Sigmoid colon (tissue), 4 donors: ENCODE results near the gene WNT2B.

Source experiments
- EP300 ChIP-seq, 4 donors: sonication (generic); formaldehyde crosslinking; IDR thresholded peaks; one replicate each; pipeline ENCODE4 v1.6.1; 2017; ENCODE audit warnings: antibody characterized with exemption in 4 of 4
- POLR2A ChIP-seq, 2 donors: fragments of 450-650 bp; IDR thresholded peaks; one replicate each; pipeline ENCODE4 v1.6.1; 2016; ENCODE audit warnings: antibody characterized with exemption in 2 of 2, mild to moderate bottlenecking in 2 of 2, moderate library complexity in 2 of 2
- POLR2AphosphoS5 ChIP-seq, 4 donors: sonication (generic); formaldehyde crosslinking; IDR thresholded peaks; one replicate each; pipeline ENCODE4 v1.6.1; 2017; ENCODE audit warnings: antibody characterized with exemption in 4 of 4
- TF ChIP-seq, protein P1 (sequence below), 4 experiments: fragments of 450-650 bp in 3 of 4; fragments of 200-600 bp in 1 of 4; IDR thresholded peaks; one replicate each; pipeline ENCODE4 v1.5.1; 2016 to 2019; ENCODE audit warnings: antibody characterized with exemption in 4 of 4, mild to moderate bottlenecking in 3 of 4, moderate library complexity in 2 of 4

GRCh38 chr1:112496290-112496689 is 12.5 kb upstream of the WNT2B start:
- TF ChIP-seq, protein P1, sequence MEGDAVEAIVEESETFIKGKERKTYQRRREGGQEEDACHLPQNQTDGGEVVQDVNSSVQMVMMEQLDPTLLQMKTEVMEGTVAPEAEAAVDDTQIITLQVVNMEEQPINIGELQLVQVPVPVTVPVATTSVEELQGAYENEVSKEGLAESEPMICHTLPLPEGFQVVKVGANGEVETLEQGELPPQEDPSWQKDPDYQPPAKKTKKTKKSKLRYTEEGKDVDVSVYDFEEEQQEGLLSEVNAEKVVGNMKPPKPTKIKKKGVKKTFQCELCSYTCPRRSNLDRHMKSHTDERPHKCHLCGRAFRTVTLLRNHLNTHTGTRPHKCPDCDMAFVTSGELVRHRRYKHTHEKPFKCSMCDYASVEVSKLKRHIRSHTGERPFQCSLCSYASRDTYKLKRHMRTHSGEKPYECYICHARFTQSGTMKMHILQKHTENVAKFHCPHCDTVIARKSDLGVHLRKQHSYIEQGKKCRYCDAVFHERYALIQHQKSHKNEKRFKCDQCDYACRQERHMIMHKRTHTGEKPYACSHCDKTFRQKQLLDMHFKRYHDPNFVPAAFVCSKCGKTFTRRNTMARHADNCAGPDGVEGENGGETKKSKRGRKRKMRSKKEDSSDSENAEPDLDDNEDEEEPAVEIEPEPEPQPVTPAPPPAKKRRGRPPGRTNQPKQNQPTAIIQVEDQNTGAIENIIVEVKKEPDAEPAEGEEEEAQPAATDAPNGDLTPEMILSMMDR (IDR thresholded peaks at IDR 0.05) = no peak
- no peak for TF ChIP-seq POLR2A (IDR thresholded peaks at IDR 0.05)
- TF ChIP-seq EP300 (IDR thresholded peaks at IDR 0.05) = no peak
- no peak for TF ChIP-seq POLR2AphosphoS5 (IDR thresholded peaks at IDR 0.05)
